Liver (tissue), 3 donors: ENCODE data around the gene VWCE.

ENCODE experiments used
- EGR1 ChIP-seq, 2 donors: IDR thresholded peaks; 2 replicates each; pipeline ENCODE4 v1.6.1; 2016 to 2018; ENCODE audit warnings: antibody characterized with exemption in 2 of 2, low read depth in 2 of 2
- TAF1 ChIP-seq: conservative IDR thresholded peaks from 2 replicates; pipeline ENCODE4 v1.6.1; 2016; ENCODE audit warnings: antibody characterized with exemption, mild to moderate bottlenecking
- YY1 ChIP-seq: IDR thresholded peaks from 2 replicates; pipeline ENCODE4 v1.6.1; 2016; ENCODE audit warnings: antibody characterized with exemption, mild to moderate bottlenecking
- TF ChIP-seq, protein P1 (sequence below): fragments of 150-350 bp; IDR thresholded peaks from 2 replicates; pipeline ENCODE4 v1.5.1; 2017; ENCODE audit warnings: improper control_type of control experiment, low read depth, low read length; ENCODE audit not compliant: missing input control
- TF ChIP-seq, protein P2 (sequence below): IDR thresholded peaks from 2 replicates; pipeline ENCODE4 v1.6.1; 2016; ENCODE audit warnings: antibody characterized with exemption
- donor health status: healthy.
- donor health status: healthy.

DNA sequence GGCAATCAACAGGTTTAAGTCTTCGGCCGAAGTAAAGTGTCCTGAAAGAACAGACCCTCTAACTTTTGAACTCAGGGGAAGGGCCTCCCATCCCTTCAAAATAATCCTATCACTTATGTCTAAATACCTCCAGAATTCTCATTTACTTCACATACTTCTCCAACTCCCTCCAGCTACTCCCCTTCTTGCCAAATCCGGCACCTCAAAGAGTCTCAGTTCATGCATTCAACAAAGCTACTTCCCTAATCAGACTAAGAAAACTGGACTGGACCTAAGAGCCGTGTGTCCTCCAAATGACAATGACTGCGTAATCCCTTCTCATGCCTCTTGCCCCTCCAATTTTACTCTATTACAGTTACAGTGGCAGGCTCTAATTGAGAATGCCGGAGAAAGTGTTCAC, 36.5 kb upstream of the VWCE start:
- TF ChIP-seq, protein P1, sequence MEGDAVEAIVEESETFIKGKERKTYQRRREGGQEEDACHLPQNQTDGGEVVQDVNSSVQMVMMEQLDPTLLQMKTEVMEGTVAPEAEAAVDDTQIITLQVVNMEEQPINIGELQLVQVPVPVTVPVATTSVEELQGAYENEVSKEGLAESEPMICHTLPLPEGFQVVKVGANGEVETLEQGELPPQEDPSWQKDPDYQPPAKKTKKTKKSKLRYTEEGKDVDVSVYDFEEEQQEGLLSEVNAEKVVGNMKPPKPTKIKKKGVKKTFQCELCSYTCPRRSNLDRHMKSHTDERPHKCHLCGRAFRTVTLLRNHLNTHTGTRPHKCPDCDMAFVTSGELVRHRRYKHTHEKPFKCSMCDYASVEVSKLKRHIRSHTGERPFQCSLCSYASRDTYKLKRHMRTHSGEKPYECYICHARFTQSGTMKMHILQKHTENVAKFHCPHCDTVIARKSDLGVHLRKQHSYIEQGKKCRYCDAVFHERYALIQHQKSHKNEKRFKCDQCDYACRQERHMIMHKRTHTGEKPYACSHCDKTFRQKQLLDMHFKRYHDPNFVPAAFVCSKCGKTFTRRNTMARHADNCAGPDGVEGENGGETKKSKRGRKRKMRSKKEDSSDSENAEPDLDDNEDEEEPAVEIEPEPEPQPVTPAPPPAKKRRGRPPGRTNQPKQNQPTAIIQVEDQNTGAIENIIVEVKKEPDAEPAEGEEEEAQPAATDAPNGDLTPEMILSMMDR = no peak
- TF ChIP-seq TAF1 (no peak), EGR1 (IDR thresholded peaks at IDR 0.05; ENCODE audit: low read depth in 2 of 2) (no peak), YY1 (no peak)
- TF ChIP-seq, protein P2, sequence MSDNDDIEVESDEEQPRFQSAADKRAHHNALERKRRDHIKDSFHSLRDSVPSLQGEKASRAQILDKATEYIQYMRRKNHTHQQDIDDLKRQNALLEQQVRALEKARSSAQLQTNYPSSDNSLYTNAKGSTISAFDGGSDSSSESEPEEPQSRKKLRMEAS = no peak
